GM19240 (cell line): ENCODE data around the gene INPP4A.

ENCODE experiments used
- DNase-seq: peaks from one replicate; pipeline ENCODE4 v3.0.0; 2011; ENCODE audit warnings: low spot score; ENCODE audit not compliant: insufficient read length

INPP4A gene

DNA sequence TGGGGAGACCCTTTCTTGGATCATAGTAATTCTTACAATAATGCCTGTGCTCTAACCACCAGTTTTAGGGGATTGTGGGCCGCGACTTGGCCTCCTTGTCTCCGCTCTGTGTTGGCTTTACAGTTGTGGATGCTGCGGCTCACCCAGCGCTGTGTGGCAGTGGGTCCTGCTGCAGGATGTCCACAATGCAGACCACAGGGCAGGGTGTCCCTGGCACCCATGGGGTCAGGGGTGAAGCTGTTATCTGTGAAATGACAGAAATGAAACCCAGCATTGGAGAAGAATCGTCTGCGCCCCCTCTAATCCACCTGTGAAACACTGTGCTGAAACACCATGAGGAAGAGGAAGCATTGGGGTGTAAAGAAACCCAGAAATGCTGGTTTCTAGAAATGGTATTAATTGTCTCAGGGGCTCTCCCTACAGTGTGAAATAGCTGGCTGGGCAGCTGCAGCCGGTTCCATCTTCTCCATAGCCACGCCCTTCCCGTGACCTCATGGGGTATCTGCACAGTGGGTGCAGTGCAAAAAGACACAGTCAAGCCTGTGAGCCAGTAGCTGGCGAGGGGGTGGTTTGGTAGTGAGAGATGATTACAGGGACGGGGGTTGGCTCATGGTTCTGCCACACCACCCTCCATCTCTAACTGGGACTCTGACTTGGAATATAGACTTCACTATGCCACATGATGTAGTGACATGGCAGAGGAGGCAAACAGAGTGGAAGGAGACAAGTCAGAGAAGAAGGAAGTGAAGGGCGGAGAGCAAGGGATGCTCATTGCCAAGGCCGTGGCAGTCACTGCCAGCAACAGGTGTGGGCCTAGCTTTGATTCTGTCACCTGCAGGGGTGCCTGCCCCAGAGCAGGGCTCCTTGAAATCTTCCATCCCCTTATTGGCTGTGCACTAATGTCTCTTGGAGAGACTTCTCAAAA lies 16.2 kb downstream of the INPP4A start:
- DNase-seq, result no peak

DNA sequence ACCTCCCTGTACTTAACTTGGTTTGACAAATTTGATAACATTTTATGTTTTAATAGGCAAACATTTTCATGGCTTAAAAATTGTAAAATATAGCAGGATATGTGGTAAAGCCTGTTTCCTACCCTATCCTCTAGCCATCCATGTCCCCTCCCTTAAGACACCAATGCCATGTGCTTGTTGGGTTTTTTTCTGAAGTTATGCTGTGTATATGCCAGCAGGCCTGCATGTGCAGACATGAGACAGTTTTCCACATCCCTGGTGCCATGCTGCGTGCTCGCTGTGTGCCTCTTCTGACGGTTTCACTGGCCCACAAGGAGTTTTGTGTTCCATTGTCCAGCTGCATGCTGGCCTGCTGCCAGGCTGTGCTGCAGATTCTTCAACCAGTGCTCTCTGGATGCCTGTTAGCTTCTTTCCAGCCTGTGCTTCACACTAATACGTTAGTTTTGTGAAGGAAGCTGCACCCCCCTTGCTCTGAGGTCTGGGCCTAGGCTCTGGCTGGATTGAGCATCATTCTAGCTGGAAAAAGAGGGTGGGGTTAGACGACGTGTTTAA lies 16.9 kb downstream of the INPP4A start:
- no peak for DNase-seq

DNA sequence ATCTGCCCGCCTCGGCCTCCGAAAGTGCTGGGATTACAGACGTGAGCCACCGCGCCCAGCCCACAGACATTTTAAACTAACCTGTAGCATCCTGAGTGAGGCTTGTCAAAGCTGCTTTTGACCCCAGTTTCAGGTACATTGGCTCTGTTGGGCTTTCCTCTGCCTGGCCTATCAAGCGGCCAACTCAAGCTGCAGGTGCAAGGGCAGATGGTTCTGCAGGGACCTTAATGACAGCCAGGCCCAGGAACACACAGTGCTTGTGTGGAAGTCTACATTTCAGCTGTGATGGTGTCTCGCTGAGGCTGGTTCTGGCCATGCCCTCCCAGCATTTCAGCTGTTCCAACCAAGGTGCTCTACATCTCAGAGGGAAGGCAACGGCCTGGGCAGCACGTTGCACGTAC lies 18.4 kb downstream of the INPP4A start:
- no peak for DNase-seq

DNA sequence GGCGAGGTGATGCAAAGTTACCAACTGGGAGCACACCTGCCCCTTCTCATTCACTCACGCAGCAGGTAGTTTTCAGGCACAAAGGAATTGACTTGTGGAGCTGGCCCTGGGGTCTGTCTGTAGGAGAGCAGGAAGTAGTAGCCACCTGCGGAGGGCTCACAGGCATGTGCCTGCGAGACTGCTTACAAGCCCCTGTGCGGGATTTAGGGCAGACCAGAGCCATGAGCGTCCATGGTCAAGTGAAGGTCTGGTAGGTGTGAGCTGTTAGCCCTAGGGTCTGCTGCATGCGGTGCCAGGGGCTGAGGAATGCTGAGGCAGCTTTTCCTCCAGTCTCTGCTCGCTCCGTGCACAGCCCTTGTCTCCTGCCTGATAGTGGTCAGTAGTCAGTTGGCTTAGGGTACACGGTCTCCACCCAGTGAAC lies 18.9 kb downstream of the INPP4A start:
- no peak for DNase-seq

DNA sequence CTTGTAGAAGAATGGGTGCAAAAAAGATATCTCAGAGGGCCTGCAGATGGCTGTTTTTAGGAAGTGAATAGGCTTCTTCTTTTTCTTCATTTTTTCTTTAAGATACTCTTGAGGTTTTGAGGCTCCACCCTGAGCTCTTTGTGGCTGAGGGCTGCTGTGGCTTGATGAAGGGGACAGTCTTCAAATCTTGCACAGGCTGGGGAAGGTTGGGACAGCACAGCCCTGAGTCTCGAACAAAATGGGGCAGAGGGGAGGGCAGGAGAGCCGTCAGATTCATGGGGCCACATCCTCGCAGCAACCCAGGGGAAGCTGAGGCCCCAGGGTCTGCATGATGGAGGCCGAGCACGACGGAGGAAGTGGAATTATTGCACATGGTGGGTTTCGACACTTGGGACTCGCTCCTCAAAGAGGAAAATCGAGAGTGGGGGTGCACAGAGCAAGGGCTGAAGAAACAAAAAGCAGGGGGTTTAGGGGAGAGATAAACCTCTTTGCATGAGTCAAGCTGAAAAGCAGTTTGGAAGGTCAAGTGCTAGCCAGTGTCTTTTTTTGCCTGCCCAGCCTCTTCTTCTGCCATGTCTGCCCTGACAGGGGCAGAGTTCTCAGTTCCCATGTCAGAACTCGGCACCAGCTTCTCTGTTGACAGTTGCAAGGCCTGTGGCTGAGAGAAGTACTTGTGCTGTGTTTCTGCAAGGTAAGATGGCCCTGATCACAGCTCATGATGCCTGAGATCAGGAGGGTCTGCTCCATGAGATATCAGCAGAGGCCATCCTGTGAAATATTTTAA lies 19.5 kb downstream of the INPP4A start:
- DNase-seq, result no peak

DNA sequence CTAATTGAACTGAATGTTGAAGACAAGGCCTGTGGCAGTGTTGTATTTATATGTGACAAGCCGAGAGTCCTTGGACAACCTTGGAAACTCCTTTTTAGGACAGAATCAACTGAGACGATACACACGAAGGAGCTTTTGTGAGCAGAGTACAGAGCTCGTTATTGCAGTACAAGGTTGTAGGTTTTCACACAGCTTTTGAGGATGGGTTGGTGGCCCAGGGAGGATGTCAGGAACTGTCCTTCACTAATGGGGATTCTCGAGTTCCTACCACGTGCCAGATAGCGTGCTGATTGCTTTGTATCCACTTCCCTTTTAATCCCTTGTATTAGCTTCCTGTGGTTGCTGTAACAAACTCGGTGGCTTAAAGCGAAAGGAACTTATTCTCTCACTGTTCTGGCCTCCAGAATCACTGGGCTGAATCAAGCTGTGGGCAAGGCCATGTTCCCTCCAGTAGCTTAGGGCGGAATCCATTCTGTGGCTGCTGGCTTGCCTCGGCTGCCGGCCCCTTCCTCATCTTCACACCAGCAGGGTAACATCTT lies 20.2 kb downstream of the INPP4A start:
- DNase-seq, result no peak

DNA sequence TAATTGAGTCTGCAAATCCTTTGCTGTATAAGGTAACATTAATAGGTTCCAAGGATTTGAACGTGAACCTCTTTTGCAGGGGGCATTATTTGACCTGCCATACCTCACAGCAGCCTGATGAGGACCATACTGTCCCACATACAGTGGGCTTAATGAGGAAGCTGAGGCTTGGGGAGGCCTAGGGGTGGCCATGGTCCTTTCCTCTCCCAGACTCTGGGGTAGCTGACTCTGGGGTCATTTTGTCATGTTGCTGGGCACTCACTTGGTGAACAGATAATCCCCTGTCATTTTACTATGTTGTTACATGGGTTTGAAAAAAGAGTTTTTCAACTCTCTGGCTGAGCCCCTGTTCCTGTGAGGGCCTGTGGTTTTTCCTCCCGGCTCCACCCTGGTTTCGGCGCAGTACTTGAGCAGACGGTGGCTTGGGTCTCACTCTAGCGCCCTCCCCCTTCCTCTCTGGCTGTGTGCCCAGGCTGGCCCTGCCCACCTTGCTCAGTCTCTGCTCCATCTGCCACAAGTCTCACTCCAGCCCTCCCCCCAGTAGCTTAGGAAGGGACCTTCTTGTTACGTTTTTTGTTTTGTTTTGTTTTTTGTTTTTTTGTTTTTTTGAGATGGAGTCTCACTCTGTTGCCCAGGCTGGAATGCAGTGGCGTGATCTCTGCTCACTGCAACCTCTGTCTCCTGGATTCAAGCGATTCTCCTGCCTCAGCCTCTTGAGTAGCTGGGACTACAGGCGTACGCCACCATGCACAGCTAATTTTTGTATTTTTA lies 21.0 kb downstream of the INPP4A start:
- no peak for DNase-seq

DNA sequence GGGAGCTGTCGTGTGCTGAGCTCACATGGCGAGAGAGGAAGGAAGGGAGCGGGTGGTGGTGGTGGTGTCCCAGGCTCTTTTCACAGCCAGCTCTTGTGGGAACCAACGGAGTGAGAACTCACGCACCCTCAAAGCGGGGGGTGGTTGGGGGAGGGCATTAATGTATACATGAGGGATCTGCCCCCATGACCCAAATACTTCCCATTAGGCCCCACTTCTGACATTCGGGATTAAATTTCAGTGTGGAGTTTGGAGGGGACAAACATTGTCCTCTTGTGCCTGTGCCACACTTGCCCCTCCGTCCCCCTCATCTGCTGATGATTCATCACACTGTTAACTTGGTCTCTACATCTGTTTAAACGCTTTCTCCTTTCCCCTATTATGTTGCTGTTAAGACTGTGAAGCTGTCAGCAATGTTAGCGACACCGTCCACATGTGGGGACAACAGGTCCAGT lies 22.5 kb downstream of the INPP4A start:
- no peak for DNase-seq

DNA sequence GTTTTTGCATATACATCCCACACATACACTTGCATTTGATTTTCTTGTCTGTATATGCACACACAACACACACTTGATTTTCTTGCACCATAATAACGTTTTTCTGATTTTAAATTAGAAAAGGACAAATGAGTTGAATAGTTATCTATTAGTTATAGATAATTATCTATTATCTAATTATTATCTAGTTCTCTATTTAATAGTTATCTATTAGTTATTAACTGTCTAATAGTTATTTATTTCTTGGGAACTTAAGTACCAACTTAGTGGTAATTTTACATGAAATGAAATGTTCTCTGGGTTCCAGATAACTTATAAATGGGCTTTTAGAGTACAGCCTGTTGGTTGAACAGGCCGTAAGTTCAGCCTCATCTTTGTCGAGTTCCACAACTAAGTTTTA lies 23.0 kb downstream of the INPP4A start:
- DNase-seq, result no peak

DNA sequence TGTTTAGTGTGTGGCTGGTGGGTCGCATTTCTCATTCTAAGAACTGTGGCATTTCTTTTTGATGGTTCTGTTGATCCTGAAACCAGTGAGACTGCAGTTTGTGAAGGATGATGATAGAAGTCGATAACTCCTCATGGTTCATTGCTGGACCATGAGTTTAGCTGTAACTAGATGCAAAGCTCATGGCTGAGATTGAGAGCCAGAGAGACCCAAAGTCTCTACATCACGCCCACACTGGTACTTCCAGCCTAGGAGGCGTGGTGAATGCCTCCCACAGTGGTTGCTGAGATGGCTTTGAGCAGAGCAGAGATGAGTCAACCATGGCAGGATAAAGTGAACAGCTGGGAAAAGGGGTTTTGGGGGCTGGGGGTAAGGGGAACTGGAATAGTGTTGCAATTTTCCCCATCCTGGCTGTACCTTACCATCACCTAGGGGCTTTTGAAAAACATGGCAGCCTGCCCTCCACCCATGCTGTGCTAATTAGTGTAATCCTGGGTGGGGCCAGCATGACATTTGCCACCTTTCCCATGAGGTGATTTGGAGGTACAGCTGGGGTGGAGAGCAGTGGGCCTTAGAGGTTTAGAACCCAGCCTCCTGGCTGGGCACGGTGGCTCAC lies 24.1 kb downstream of the INPP4A start:
- no peak for DNase-seq

DNA sequence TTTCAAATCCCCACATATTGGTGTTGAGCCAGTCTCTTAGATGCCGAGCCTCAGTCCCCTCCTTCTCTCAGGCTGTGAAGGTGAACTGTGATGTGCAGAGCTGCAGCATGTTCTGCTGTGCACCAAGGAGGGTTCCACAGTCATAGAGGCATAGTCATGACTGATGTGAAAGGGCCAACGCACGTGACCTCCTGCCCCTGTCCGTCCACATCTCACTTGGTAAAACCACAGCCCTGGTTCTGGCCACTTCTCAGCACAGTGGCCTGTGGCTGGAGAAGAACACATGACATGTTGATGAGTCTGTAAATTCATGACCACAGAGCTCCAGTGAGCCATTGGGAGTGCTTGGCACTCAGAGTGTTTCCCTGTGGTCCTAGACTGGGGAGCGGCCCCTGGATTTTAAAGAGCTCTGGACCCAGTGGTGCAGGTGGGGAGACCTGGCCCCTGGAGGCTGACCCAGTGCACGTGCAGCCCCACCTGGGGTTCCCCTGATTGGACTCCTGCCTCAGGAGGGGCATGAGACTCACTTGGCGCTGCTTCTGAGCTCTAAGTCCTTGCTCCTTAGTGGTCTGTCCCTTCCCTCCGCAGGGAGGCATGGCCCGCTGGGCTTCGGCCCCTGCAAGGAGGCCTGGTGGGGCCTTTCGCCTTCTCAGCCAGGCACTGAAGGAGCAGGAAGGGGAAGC lies 25.3 kb downstream of the INPP4A start:
- DNase-seq, result no peak

DNA sequence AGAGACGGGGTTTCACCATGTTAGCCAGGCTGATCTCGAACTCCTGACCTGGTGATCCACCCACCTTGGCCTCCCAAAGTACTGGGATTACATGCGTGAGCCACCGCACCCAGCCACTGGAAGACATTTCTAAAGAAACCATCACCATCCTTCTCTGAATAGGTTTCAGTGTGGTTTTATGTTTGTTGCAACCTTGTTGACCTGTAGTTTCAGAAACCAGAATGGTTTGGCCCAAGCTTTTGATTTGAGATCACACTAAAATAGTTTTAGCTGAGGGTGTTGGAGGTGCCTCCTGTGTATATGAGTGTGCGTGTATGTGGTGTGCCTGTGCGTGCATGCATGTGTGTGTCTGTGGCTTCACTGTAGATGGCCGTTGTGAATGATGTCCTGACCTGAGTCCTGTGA lies 26.2 kb downstream of the INPP4A start:
- no peak for DNase-seq

DNA sequence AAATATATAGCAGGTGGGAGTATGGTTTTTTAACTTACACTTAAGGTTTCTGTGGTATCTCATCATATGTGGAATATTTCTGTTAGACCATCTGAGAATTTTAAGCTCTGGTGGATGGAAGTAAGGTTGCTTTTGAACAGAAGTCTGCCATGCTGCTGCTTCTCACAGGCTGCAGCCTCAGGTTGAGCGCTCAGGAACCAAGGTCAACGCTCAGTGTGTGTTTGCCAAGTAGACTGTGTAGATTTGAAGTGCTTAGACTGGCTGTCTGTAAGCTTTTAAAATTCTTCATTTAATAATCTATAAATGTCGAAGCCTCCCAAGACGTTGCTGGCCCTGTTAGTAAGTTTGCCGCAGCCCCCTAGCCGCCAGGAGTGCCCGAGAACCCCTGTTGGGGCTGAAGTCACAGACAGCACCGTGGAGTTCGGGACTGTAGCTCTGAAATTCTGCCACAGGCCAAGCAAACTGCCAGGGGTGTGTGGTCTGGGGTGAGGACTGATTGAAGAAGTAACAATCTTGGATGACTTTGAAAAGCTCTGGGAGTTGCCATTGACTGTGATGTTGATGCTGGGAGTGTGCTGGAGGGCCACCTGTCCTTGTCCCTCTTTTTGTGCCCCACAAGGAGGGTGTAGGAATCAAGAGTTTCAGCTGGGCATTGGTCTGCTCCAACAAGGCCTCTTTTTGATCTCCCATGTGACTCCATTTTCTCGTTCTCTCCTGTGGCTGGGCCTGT lies 26.9 kb downstream of the INPP4A start:
- no peak for DNase-seq

DNA sequence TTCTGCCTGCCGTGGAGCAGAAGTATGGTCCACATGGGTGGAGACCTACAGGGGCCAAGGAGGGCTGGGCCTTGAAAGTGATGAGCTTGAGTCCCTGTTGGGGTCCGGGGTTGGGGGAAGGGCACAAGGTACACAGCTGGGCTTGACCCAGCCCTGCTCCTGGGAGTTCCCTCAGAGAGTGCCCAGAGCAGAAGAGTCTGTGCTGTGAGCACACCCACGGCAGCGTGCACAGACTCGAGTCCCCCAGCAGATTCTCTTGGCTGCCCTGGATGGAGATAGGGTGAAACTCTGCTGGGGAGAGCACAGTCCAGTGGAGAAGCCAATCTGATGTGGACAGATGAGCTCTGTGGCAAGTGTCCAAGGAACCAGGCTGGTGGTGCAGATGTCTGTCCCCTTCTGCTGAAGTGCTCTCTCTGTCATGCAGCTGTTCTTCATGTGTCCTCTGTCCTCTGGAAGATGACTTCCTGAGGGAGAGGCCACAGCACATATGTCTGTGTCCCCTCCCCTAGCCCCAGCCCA lies 27.5 kb downstream of the INPP4A start:
- no peak for DNase-seq

DNA sequence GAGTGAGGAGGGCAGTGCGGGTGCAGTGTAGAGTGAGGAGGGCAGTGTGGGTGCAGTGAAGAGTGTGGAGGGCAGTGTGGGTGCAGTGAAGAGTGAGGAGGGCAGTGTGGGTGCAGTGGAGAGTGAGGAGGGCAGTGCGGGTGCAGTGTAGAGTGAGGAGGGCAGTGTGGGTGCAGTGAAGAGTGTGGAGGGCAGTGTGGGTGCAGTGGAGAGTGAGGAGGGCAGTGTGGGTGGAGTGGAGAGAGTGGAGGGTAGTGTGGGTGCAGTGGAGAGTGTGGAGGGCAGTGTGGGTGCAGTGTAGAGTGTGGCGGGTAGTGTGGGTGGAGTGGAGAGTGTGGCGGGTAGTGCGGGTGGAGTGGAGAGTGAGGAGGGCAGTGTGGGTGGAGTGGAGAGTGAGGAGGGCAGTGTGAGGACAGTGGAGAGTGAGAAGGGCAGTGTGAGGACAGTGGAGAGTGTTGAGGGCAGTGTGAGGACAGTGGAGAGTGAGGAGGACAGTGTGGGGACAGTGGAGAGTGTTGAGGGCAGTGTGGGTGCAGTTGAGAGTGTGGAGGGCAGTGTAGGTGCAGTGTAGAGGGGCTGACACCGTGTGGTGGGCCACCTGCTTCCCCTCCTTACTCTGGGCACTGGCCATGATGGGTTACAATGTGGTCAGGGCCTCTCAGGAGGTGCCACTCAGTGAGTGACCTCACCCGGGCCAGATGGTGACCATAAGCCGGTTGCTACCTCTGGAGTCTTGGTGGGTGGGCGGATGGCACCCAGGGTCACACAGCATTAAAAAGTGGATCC lies 28.5 kb downstream of the INPP4A start:
- no peak for DNase-seq

DNA sequence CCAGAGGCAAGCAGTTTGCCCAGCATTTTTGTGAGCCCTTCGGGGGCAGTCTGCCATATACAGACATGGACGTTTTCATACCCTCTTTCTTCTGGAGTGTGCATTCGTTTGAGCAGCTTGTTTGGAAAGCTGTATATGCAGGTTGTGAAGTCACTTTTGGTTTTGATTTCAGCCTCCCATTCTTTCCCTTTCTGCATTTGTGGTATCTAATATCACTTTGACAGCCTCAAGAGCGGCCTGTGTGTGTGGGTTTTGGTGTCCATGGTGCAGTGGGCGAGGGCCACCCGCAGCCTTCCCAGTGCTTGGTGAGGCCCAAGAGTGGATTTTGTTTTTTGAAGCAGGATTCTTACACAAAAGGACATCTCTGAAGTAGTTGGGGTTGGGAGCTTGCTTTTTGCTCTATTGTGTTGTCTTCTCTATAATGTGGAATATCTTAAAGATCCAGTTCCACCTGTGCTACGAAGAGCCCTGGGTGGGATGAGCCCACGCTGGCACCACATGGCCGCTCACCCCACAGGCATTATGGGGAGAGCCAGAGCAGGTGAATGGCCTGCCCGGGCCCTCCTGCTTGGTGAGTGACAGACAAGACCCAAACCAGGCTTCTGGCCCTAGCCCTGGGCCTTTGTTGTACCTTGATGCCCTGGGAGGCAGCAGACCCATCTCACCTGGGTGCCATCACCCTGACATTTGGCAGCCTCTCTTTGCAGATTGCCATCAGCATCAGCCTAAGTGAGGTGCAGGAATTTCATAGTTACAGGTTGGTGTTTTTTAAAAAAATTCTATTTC lies 29.5 kb downstream of the INPP4A start:
- DNase-seq, result no peak

DNA sequence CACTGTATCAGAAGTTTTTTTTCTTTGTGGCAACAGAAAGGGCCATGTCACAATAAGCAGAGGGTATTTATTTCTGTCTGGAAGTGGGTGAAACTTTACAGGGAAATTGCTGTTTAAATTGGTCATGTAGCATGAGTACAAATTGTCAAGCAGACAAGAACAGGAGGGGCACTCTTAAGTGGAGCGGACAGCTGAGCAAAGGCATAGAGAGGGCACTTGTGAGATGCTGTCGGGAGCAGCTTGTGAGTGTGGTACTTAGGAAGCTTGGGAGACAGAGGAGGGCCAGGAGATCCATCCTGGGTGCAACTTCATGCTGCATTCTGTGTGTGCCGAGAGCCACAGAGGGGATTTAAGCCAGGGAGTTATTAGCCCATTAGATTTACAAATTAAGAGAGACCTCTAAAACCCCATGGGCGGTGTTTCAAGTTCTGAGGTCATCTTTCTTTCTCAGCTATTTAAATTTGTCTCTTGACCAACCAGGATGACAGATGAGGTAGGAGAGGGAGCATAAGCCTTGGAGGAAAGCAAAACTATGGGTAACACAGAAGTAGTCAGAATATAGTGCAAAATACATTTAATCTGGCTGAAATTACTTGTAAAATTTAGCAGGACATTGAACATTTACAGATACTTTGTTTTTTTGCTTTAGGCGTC lies 30.4 kb downstream of the INPP4A start:
- DNase-seq, result no peak
